Gastrocnemius medialis (tissue), 4 donors: Measurements from ENCODE around the gene PLA2G15.

Source experiments
- CTCF ChIP-seq, 5 experiments: fragments of 450-650 bp in 3 of 5; fragments of 200-600 bp in 2 of 5; sonication (generic) in 2 of 5; IDR thresholded peaks in 4 of 5; conservative IDR thresholded peaks in 1 of 5; 1 replicate in 4 of 5; 2 replicates in 1 of 5; pipeline ENCODE4 v1.5.1; 2016 to 2019; ENCODE audit warnings: antibody characterized with exemption in 5 of 5, mild to moderate bottlenecking in 3 of 5, moderate library complexity in 3 of 5
- POLR2A ChIP-seq, 2 donors: fragments of 450-650 bp; IDR thresholded peaks; one replicate each; pipeline ENCODE4 v1.6.1; 2017; ENCODE audit warnings: antibody characterized with exemption in 2 of 2, mild to moderate bottlenecking in 2 of 2, moderate library complexity in 2 of 2

- TF ChIP-seq CTCF (IDR thresholded peaks at IDR 0.05 in 4 of 5, conservative IDR thresholded peaks at IDR 0.05 in 1 of 5) (no peak), POLR2A (IDR thresholded peaks at IDR 0.05) (no peak)
Measured at GRCh38 chr16:68299571-68300453, 54.6 kb downstream of the PLA2G15 start.
